Activated naive CD4-positive, alpha-beta T cell treated with anti-CD3 and anti-CD28 coated beads, Interleukin-2, amount 50 U/mL, for 72 hours (primary cell): Measurements from ENCODE around the gene ADAM15. TPM values are rescaled to one million over a fixed set of nuclear protein-coding genes. Genes with fewer than 3 reads are reported as not detected.

Experiments
- ATAC-seq, 2 donors: fragments of 150-1000 bp; cut with Tn5 transposase; 2 replicates each; pipeline ENCODE4 v1.10.0; 2021; ENCODE audit warnings: mild to moderate bottlenecking in 2 of 2, moderate library complexity in 2 of 2
- DNase-seq, 2 donors: peaks; one replicate each; pipeline ENCODE4 v3.0.0; 2021 to 2022; ENCODE audit warnings: low spot score in 2 of 2
- H3K27ac Mint-ChIP-seq, 2 donors: one replicate each; pipeline ENCODE4 v1.8.0; 2022; ENCODE audit warnings: mild to moderate bottlenecking in 2 of 2, mixed read lengths in 2 of 2
- H3K36me3 Mint-ChIP-seq, 2 donors: one replicate each; pipeline ENCODE4 v1.8.0; 2022; ENCODE audit warnings: mixed read lengths in 2 of 2
- H3K9me3 Mint-ChIP-seq, 2 donors: one replicate each; pipeline ENCODE4 v1.8.0; 2022; ENCODE audit warnings: mixed read lengths in 2 of 2
- total RNA-seq, 2 donors: library from RNA; stranded (reverse); gene quantifications; one replicate each; pipeline ENCODE4 v1.2.3, GENCODE V29; 2022

The ADAM15 gene
- total RNA-seq, 2 donors from 2014 or later: 49.9 to 52.8 TPM

DNA sequence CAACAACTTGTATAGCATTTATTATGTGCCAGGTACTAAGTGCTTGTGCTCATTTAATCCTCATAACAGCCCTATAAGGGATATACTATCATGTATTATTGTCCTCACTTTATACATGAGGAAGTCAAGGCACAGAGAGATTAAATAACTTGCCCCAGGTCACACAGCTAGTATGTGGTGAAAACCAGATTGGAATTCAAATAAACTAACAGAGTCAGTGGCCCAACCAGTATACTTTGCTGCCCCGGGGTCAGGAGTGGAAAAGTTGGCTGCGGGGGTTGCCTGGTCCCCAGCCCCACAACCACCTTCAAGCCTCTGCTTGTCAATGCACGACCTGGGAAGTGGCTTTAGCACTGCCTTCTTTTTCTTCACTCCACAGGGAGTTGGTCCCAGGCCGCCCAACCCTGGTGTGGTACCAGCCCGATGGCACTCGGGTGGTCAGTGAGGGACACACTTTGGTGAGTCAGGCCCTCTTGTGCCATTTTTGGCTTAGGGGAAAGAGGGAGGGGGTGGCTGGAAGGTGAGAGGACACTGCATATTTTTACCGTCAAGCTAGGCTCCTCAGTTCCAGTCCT is 2.5 kb downstream of the ADAM15 start:
- H3K27ac Mint-ChIP-seq: peak overlapping the region in 1 of 2 donors; percentile 19
- H3K9me3 Mint-ChIP-seq: no peaks in the 10 kb centered on the region
- peaks cover 5 to 9% of the 10 kb centered on the region in 2 donors for H3K36me3 Mint-ChIP-seq
- DNase-seq (no peak), ATAC-seq (no peak)

DNA sequence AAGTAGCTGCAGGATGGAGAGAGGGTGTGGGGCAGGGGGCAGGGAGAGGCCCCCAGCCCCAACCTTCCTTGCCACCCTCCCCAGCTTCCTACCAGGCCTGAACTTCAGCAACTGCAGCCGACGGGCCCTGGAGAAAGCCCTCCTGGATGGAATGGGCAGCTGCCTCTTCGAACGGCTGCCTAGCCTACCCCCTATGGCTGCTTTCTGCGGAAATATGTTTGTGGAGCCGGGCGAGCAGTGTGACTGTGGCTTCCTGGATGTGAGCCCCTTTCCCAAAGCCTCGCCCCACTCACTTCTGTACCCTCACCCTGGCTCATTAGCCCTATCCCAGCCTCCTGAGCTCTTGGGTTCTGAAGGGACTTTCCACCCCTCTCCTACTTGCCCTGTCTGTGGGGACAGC is 6.0 kb downstream of the ADAM15 start:
- Mint-ChIP-seq H3K27ac (peak overlapping the region in 1 of 2 donors; percentile 17), H3K36me3 (peaks cover 5 to 9% of the 10 kb centered on the region in 2 donors), H3K9me3 (no peaks in the 10 kb centered on the region)
- no peak for DNase-seq
- ATAC-seq: no peak

- no peak for ATAC-seq
- DNase-seq: no peak
- H3K36me3 Mint-ChIP-seq: peaks cover 5 to 9% of the 10 kb centered on the region in 2 donors
- peak overlapping the region in 1 of 2 donors; percentile 17 for H3K27ac Mint-ChIP-seq
- H3K9me3 Mint-ChIP-seq: no peaks in the 10 kb centered on the region
Measured at GRCh38 chr1:155057788-155058211, 6.7 kb downstream of the ADAM15 start.

DNA sequence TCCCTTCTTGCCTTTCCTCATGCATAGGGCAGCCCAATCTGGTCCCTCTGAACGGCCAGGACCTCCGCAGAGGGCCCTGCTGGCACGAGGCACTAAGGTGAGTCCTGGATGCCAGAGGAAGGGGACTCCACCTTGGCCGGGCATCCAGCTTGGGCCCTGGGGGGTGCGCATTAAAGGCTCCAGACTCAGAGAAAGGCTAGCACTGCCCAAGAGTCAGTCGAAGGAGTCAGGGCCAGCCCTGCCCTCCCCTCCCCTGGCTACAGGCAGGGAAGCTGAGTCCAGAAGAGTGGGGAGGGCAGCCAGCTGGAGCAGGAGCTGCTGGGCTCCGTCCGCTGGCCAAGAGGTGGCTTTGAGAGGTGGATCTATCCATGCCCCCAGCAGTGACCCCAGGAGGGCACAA is 9.6 kb downstream of the ADAM15 start:
- Mint-ChIP-seq H3K9me3 (no peaks in the 10 kb centered on the region), H3K36me3 (peaks cover 5 to 9% of the 10 kb centered on the region in 2 donors), H3K27ac (no peak overlapping the region)
- DNase-seq (no peak), ATAC-seq (no peak)

DNA sequence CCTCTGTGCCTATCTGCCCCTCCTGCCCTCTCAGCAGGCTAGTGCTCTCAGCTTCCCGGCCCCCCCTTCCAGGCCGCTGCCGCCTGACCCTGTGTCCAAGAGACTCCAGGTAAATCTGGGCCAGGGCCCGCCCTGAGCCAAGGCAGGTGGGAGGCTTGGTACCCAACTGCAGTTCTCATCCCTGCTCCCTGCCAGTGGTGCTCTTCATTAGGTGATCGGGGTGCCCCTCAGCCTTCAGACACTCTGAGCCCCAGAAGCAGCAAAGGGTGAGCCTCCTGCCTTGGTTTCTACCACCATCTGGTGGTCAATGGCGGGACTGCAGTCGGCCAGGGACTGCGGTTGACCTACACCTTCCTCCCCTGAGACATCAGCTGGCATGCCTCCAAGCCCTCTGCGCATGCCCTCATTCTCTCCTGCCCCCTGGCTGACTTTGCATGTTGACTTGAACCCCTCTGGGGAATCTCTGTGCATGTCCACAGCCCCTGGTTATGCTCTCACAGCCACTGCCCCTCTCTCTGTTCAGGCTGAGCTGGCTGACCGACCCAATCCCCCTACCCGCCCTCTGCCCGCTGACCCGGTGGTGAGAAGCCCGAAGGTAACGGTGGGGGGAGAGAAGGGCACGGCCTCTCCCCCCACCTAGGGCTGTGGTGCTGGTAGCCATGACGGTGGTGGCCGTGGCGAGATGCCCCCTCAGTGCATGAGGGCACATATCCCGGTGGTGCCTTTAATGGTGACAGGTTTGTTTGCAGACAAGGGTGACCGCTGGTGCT is 10.4 kb downstream of the ADAM15 start:
- Mint-ChIP-seq H3K9me3 (no peaks in the 10 kb centered on the region), H3K27ac (no peak overlapping the region), H3K36me3 (peaks cover 0 to 9% of the 10 kb centered on the region in 2 donors)
- ATAC-seq: peak; percentile 52 to 59
- peak; percentile 89 to 100 for DNase-seq

DNA sequence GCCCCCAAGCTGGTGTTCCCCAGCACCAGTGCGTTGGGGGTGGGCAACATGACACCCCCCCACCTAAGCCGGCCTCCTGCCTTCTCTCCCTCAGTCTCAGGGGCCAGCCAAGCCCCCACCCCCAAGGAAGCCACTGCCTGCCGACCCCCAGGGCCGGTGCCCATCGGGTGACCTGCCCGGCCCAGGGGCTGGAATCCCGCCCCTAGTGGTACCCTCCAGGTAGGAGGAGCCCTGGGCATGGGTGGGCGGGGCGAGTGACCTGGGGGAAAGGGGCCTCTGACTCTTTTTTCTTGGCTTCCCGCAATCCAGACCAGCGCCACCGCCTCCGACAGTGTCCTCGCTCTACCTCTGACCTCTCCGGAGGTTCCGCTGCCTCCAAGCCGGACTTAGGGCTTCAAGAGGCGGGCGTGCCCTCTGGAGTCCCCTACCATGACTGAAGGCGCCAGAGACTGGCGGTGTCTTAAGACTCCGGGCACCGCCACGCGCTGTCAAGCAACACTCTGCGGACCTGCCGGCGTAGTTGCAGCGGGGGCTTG is 11.1 kb downstream of the ADAM15 start:
- Mint-ChIP-seq H3K9me3 (no peaks in the 10 kb centered on the region), H3K36me3 (peaks cover 0 to 9% of the 10 kb centered on the region in 2 donors), H3K27ac (no peak overlapping the region)
- peak in 1 of 2 donors; percentile 15 for ATAC-seq
- no peak for DNase-seq

DNA sequence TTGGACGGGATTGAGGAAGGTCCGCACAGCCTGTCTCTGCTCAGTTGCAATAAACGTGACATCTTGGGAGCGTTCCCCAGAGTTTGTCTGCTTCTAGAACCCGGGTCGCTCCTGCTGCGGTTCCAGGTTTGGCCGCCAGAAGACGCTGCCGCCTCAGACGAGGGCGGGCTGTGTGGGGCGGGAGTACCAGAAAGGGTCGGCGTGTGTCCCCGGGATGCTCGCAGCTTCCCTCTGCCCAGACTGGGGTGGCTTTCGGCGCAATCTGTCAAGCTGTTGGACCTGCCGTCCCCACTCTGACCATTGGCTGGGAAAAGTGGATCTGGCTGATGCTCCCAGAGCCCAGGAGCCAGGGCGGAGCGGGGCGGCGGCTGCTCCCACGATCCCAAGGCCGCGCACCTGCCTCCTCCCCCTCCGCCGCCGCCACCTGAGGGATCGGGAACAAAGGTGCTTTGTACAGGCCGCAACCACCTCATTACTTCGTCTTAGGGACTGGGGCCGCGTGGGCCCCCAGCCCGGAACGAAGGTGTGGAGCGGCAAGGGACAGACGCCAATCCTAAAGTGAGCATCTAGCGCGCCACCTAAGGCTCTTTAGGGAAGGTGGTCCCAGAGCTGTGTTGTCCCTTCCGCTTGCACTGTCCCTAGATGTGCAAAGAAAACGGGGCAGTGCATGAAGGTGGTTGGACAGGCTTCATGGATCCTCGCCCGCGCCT is 11.7 kb downstream of the ADAM15 start:
- ATAC-seq (peak; percentile 15 to 52), DNase-seq (peak in 1 of 2 donors; percentile 94)
- Mint-ChIP-seq H3K27ac (peak overlapping the region in 1 of 2 donors; percentile 28), H3K36me3 (peaks cover 0 to 5% of the 10 kb centered on the region in 2 donors), H3K9me3 (no peaks in the 10 kb centered on the region)

DNA sequence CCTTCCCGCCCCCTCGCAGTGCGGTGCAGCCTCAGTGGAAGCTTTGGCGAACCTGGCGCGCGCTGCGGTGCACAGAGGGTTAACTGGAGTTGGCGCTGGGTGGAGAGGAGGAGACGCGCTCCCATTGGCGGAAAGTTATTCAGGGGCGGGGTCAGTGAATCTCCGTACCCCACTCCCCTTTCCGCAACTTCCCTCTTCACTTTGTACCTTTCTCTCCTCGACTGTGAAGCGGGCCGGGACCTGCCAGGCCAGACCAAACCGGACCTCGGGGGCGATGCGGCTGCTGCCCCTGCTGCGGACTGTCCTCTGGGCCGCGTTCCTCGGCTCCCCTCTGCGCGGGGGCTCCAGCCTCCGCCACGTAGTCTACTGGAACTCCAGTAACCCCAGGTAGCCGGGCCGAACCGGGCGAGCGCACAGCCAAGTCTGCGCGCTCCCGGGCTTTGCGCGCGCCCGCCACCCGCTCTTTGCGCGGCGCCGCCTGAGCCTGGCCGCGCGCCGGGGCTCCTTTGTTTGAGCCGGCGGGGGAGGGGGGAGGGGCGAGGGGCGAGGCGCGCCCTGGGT is 12.5 kb downstream of the ADAM15 start, which contains the start of gene EFNA4:
EFNA4 (plus strand) TSS at position 191 of the 561 bp plus-strand sequence; CDS start at position 275, 84 bp downstream.
- DNase-seq: peak; percentile 81 to 83
- Mint-ChIP-seq H3K27ac (peak within 1 kb of the TSS; percentile 33 to 44), H3K9me3 (no peaks in the 10 kb centered on the region), H3K36me3 (no peaks in the 10 kb centered on the region)
- ATAC-seq: peak; percentile 85 to 87

DNA sequence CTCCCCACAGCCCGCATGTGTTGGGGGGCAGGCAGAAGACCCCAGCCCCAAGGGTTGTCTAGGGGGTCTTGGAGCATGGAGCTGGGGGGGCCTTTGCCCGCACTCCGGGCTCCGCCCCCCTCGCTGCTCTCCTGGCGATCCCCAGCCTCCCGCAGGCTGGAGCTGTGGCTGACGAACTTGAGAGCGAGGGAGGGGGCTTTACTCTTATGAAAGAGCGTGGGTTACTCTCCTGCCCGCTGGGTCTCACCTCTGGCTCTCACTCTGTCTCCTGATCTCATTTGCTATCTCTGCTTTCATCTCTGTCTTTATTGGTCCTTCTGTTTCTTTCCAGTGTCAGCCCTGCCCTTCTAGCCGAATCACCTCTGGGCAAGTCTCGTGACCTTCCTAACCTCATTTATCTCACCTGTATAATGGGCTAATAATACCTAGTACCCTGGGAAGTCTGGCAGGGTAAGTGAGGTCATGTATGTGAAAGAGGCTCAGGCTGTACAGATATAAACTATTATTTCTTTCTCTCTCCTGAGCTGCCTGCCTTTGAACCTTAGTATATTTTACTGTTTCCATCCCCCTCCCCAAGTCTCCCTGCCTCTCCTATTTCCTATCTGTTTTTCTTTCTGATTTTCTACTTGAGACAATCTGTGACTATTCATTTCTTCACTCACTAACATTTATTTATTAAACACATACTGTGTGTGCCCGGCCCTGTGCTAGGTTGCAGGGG is 13.2 kb downstream of the ADAM15 start:
- no peak for DNase-seq
- Mint-ChIP-seq H3K36me3 (no peaks in the 10 kb centered on the region), H3K27ac (peak overlapping the region; percentile 33 to 39), H3K9me3 (no peaks in the 10 kb centered on the region)
- peak; percentile 43 to 60 for ATAC-seq

GRCh38 chr1:155064832-155065429 is 13.8 kb downstream of the ADAM15 start:
- peak overlapping the region; percentile 33 to 39 for H3K27ac Mint-ChIP-seq
- DNase-seq: no peak
- H3K36me3 Mint-ChIP-seq: no peaks in the 10 kb centered on the region
- ATAC-seq: no peak
- no peaks in the 10 kb centered on the region for H3K9me3 Mint-ChIP-seq

DNA sequence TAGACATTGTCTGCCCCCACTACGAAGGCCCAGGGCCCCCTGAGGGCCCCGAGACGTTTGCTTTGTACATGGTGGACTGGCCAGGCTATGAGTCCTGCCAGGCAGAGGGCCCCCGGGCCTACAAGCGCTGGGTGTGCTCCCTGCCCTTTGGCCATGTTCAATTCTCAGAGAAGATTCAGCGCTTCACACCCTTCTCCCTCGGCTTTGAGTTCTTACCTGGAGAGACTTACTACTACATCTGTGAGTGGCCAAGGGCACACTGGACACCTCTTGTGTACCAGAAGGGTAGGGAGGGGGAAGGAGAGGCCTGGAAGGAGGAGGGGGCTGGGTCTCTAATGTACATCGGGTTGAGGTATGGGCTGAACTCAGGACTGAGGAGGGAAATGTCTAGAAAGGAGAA is 15.7 kb downstream of the ADAM15 start:
- H3K27ac Mint-ChIP-seq: no peak overlapping the region
- H3K9me3 Mint-ChIP-seq: no peaks in the 10 kb centered on the region
- DNase-seq (no peak), ATAC-seq (no peak)
- no peaks in the 10 kb centered on the region for H3K36me3 Mint-ChIP-seq

- ATAC-seq (no peak), DNase-seq (no peak)
- Mint-ChIP-seq H3K9me3 (no peaks in the 10 kb centered on the region), H3K36me3 (no peaks in the 10 kb centered on the region), H3K27ac (peak overlapping the region in 1 of 2 donors; percentile 65)
Measured at GRCh38 chr1:155068599-155068998, 17.5 kb downstream of the ADAM15 start.

DNA sequence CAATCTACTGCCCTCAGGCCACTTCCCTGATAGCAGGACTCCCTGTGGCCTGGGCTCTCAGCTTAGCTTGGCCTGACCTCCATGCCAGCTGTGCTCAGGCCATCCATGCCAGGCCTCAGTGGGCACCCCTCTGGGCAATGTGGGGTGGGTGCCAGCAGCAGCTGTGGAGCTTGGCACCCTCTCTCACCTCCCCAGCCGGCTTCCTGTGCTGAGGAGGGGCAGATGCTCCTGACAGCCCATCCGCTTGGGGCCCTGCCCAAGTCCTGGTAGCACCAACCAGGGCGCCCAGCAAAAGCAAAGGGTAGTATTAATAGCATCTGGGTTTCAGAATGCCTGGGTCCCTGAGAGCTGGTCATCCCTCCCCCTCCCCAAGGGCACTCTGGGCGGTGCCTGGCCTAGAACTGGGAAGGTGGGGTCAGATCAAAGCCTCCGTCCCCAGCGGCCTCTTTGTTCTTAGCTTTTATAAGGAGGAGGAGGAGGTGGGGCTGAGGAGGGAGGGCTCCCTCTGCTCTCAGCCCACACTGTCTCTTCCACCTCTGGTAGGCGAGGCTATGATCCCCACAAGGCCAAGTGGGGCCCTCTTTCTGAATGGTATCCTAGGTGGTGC is 18.5 kb downstream of the ADAM15 start:
- DNase-seq: no peak
- Mint-ChIP-seq H3K36me3 (no peaks in the 10 kb centered on the region), H3K9me3 (no peaks in the 10 kb centered on the region), H3K27ac (no peak overlapping the region)
- no peak for ATAC-seq

GRCh38 chr1:155070158-155070621 is 19.1 kb downstream of the ADAM15 start:
- DNase-seq: no peak
- H3K27ac Mint-ChIP-seq: no peak overlapping the region
- no peaks in the 10 kb centered on the region for H3K36me3 Mint-ChIP-seq
- no peaks in the 10 kb centered on the region for H3K9me3 Mint-ChIP-seq
- no peak for ATAC-seq
